HCT116 (cell line): ENCODE results near the gene CDH4. TPM values are rescaled to one million over a fixed set of nuclear protein-coding genes. Genes with fewer than 3 reads are reported as not detected.

ENCODE experiments used
- ATAC-seq: fragments of 200-7000 bp; cut with Tn5 transposase; 2 replicates; pipeline ENCODE4 v1.9.1; 2020; ENCODE audit warnings: mild to moderate bottlenecking, moderate library complexity
- BruUV-seq: library from RNA; stranded (reverse); fragments of 400-500 nt; replicated peaks from 2 replicates; lab custom pipeline; 2021; lab: Mats Ljungman, UMichigan
- CTCF ChIA-PET: fragments of 300-600 bp; sonication (Branson Sonifier 250); formaldehyde crosslinking; loops from one replicate; lab custom pipeline; 2021; ENCODE audit warnings: antibody characterized with exemption; lab: Charles Lee
- POLR2A ChIA-PET: fragments of 300-600, 350-600 bp; sonication (Branson Sonifier 250); formaldehyde crosslinking; loops from one replicate; lab custom pipeline; 2021; ENCODE audit warnings: antibody characterized with exemption; lab: Charles Lee
- RAD21 ChIA-PET, 2 experiments: fragments of 300-600 bp; sonication (Branson Sonifier 250); formaldehyde crosslinking; loops; one replicate each; lab custom pipeline; 2023; ENCODE audit warnings: low total read pairs in 2 of 2; ENCODE audit not compliant: uncharacterized antibody in 2 of 2, unreplicated experiment in 2 of 2, low non-redundant PET in 1 of 2; lab: Charles Lee
- DNase-seq: peaks from one replicate; pipeline ENCODE4 v3.0.0-alpha.2; 2010; ENCODE audit warnings: low read depth, low spot score
- H2AFZ ChIP-seq: fragments of 200-600 bp; shearing (Covaris generic), sonication (generic); 2 replicates; pipeline ENCODE4 v1.6.1; 2017; ENCODE audit warnings: low read depth, mixed run types, mixed read lengths, antibody characterized with exemption, low read length; ENCODE audit not compliant: poor library complexity, severe bottlenecking
- H3K27ac ChIP-seq: 2 replicates; pipeline ENCODE4 v1.5.1; 2012; ENCODE audit warnings: low read depth, low read length
- H3K27me3 ChIP-seq: fragments of 200-600 bp; sonication (generic); 2 replicates; pipeline ENCODE4 v1.6.1; 2016; ENCODE audit warnings: mixed run types, low read length, mixed read lengths; ENCODE audit not compliant: insufficient read depth
- H3K36me3 ChIP-seq, 2 experiments: fragments of 200-500 bp in 1 of 2; fragments of 200-600 bp in 1 of 2; sonication (Bioruptor generic) in 1 of 2; sonication (generic) in 1 of 2; 2 replicates each; pipeline versions ENCODE4 v1.5.1 to v1.6.1; 2014 to 2016; ENCODE audit warnings: low read length in 2 of 2, inconsistent platforms in 1 of 2, mixed read lengths in 1 of 2, mixed run types in 1 of 2; ENCODE audit not compliant: insufficient read depth in 2 of 2, control insufficient read depth in 1 of 2
- H3K4me1 ChIP-seq, 2 experiments: fragments of 200-600 bp in 1 of 2; sonication (generic) in 1 of 2; 2 replicates each; pipeline versions ENCODE4 v1.5.1 to v1.6.1; 2012 to 2017; ENCODE audit warnings: low read length in 2 of 2, inconsistent platforms in 1 of 2, mild to moderate bottlenecking in 1 of 2, mixed read lengths in 1 of 2, mixed run types in 1 of 2, moderate library complexity in 1 of 2; ENCODE audit not compliant: insufficient read depth in 2 of 2, control insufficient read depth in 1 of 2
- H3K4me2 ChIP-seq: fragments of 200-600 bp; sonication (generic); 2 replicates; pipeline ENCODE4 v1.6.1; 2017; ENCODE audit warnings: mixed run types, low read length, mixed read lengths
- H3K4me3 ChIP-seq, 2 experiments: fragments of 200-600 bp in 1 of 2; sonication (generic) in 1 of 2; replicated peaks in 1 of 2; 2 replicates each; pipeline ENCODE4 v1.5.1; 2011 to 2016; ENCODE audit warnings: low read length in 2 of 2, control low read depth in 1 of 2, low read depth in 1 of 2, mild to moderate bottlenecking in 1 of 2, mixed read lengths in 1 of 2, mixed run types in 1 of 2
- H3K79me2 ChIP-seq: fragments of 200-600 bp; sonication (generic); 2 replicates; pipeline ENCODE4 v1.6.1; 2017; ENCODE audit warnings: mild to moderate bottlenecking, mixed run types, low read length, moderate library complexity, mixed read lengths; ENCODE audit not compliant: insufficient read depth
- H3K9ac ChIP-seq: fragments of 200-600 bp; sonication (generic); 2 replicates; pipeline ENCODE4 v1.6.1; 2016; ENCODE audit warnings: low read length, mixed read lengths
- H3K9me2 ChIP-seq: fragments of 200-600 bp; sonication (generic), shearing (Covaris generic); 2 replicates; pipeline ENCODE4 v1.6.1; 2017; ENCODE audit warnings: mixed run types, mild to moderate bottlenecking, moderate library complexity; ENCODE audit not compliant: insufficient read depth
- H3K9me3 ChIP-seq, 2 experiments: fragments of 200-500 bp in 1 of 2; fragments of 200-600 bp in 1 of 2; sonication (Bioruptor generic) in 1 of 2; sonication (generic) in 1 of 2; 2 replicates each; pipeline ENCODE4 v1.6.1; 2014 to 2017; ENCODE audit warnings: low read length in 2 of 2, mixed read lengths in 2 of 2, inconsistent platforms in 1 of 2, low read depth in 1 of 2, mild to moderate bottlenecking in 1 of 2, mixed run types in 1 of 2, moderate library complexity in 1 of 2; ENCODE audit not compliant: control insufficient read depth in 1 of 2, insufficient read depth in 1 of 2
- H4K20me1 ChIP-seq: fragments of 200-600 bp; sonication (generic), shearing (Covaris generic); 2 replicates; pipeline ENCODE4 v1.6.1; 2017; ENCODE audit warnings: mixed run types, mild to moderate bottlenecking, moderate library complexity; ENCODE audit not compliant: insufficient read depth
- CBX3 ChIP-seq: IDR thresholded peaks from 2 replicates; pipeline ENCODE4 v1.6.1; 2012; ENCODE audit warnings: low read depth
- CEBPB ChIP-seq: IDR thresholded peaks from 2 replicates; pipeline ENCODE4 v1.6.1; 2012; ENCODE audit warnings: low read depth
- MAX ChIP-seq: IDR thresholded peaks from 2 replicates; pipeline ENCODE4 v1.6.1; 2012
- POLR2A ChIP-seq: IDR thresholded peaks from 2 replicates; pipeline ENCODE4 v1.7.0; 2011; ENCODE audit warnings: borderline replicate concordance; ENCODE audit not compliant: insufficient read depth, insufficient read length; ENCODE audit errors: extremely low read depth
- SRF ChIP-seq: IDR thresholded peaks from 2 replicates; pipeline ENCODE4 v1.6.1; 2012; ENCODE audit warnings: low read depth
- YY1 ChIP-seq: IDR thresholded peaks from 2 replicates; pipeline ENCODE4 v1.6.1; 2011; ENCODE audit warnings: low read length, low read depth, moderate library complexity, mild to moderate bottlenecking; ENCODE audit not compliant: insufficient replicate concordance; ENCODE audit errors: extremely low read depth
- ZFX ChIP-seq: fragments of 450-650 bp; IDR thresholded peaks from 2 replicates; pipeline ENCODE4 v1.6.1; 2017
- ZNF274 ChIP-seq: fragments of 200-500 bp; sonication (Bioruptor generic); IDR thresholded peaks from 2 replicates; pipeline ENCODE4 v1.6.1; 2014; ENCODE audit warnings: mild to moderate bottlenecking, low read depth, low read length, inconsistent platforms
- intact Hi-C: fragments of 100-400 bp; cut with micrococcal nuclease; formaldehyde crosslinking; loops from 2 replicates; pipeline ENCODE4 v1.10.0; 2022
- total RNA-seq: library from RNA; stranded (reverse); gene quantifications from one replicate; pipeline ENCODE4 v1.2.1, GENCODE V29; 2021; ENCODE audit not compliant: unreplicated experiment

CDH4 gene
- total RNA-seq, 1 experiment from 2014 or later = not detected

DNA sequence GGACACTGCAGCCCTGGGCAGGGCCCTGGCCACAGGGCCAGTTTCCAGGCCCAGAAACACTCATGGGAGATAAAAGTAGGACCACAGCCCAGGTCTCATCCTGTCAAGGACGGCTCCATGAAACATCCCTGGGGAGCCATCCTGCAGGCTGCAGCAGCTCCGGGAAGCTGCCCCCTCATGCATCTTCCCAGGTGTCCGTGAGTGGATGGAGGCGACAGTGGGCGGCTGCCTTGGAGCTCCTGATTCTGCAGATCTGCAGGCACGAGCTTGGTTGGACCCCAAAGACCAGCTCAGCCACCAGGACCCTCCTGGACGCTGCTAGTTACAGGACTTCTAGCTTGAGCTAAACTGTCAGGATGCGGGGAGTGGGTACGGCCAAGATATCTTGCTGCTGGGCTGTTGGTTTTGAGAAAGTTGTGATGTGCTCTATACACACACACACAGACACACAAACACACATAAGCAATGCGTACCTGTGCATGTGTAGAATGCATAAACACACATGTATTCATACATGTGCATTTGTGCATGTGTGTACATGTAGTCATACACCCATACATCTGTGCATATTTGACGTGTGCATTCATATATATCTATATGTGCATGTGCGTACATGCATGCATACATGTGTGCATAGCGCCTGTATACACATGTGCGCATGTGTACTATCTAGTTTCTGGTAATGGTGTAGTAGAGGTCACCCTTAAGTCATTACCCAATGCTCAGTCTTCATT, 515.9 kb downstream of the CDH4 start (continued):
- TF ChIP-seq CEBPB (no peak), MAX (no peak), ZNF274 (no peak)
- TF ChIP-seq, all 23 proteins: peak for 0

DNA sequence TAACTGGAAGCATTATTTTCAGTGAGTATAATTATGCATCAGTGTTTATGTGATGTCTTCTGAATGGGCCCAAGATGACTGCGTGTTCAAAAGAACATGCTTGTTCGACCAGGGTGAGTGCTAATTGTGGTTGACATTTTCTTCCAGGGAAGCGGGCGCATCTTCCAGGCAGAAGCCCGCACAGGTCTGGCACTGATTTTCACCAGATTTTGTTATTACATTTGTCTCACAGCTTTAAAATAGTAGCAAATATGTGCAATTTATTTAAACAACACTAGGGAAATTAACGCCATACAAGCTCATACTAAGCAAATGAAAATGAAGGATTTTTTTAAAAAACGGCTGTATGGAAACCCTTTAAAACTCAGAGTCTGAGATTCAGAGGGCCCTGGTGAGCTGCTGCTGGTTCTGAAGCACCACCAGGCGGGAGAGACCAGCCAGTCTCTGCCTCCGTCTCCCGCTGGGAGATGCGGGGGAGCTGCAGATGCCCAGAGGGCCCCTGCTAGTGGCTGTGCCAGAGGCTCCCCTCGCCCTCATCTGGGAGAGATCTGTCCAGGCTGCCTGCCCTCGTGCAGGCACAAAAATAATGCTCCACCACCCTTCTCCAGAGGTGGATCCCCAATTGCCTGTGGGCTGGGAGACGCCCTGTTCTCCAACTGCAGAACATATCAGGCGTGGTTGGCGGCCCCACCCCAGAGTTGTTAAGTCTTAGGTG, 516.7 kb downstream of the CDH4 start:
- peaks cover 16% of the 10 kb centered on the region for H3K27me3 ChIP-seq
- TF ChIP-seq ZFX (no peak), SRF (no peak), CBX3 (no peak), POLR2A (no peak), YY1 (no peak)
- TF ChIP-seq, all 23 proteins: peak for 0
- CTCF ChIA-PET = no interaction called here

More for the DNA sequence above, 516.7 kb downstream of the CDH4 start:
- no peaks in the 10 kb centered on the region for H3K36me3 ChIP-seq
- no peaks in the 10 kb centered on the region for H3K79me2 ChIP-seq
- H4K20me1 ChIP-seq = no peaks in the 10 kb centered on the region
- H3K4me3 ChIP-seq = no peak overlapping the region
- ChIA-PET POLR2A (no interaction called here), RAD21 (no interaction called here)
- H2AFZ ChIP-seq = no peak overlapping the region
- H3K27ac ChIP-seq = no peak overlapping the region
- H3K4me2 ChIP-seq = no peak overlapping the region
- no TSS peak for BruUV-seq
- no peaks in the 10 kb centered on the region for H3K9me3 ChIP-seq
- DNase-seq (no peak), ATAC-seq (no peak)
- intact Hi-C loops = no loop called here
- no peak overlapping the region for H3K9ac ChIP-seq
- no peaks in the 10 kb centered on the region for H3K9me2 ChIP-seq
- no peaks in the 10 kb centered on the region for H3K4me1 ChIP-seq
